Coronary artery (tissue), 2 donors: ENCODE measurements around the gene IMPA2.

Source experiments
- DNase-seq: peaks from one replicate; pipeline ENCODE4 v3.0.0-alpha.2; 2017; ENCODE audit warnings: low spot score
- H3K27ac ChIP-seq, 2 donors: fragments of 200-600 bp; sonication (generic); one replicate each; pipeline ENCODE4 v1.5.1; 2016 to 2019
- H3K4me3 ChIP-seq: fragments of 200-600 bp; sonication (generic); 2 replicates; pipeline ENCODE4 v1.5.1; 2016; ENCODE audit warnings: mild to moderate bottlenecking, moderate library complexity
- CTCF ChIP-seq: fragments of 200-600 bp; sonication (generic); IDR thresholded peaks from one replicate; pipeline ENCODE4 v1.5.1; 2019; ENCODE audit warnings: antibody characterized with exemption

Gene IMPA2

GRCh38 chr18:12061685-12062084 lies 80.4 kb downstream of the IMPA2 start:
- no peak overlapping the region for H3K27ac ChIP-seq
- no peak for TF ChIP-seq CTCF

GRCh38 chr18:12062974-12063373 lies 81.7 kb downstream of the IMPA2 start:
- no peak for DNase-seq
- no peak overlapping the region for H3K27ac ChIP-seq
- TF ChIP-seq CTCF = no peak

More at GRCh38 chr18:12061685-12062084, 80.4 kb downstream of the IMPA2 start:
- no peak for DNase-seq
- H3K4me3 ChIP-seq = no peak overlapping the region

GRCh38 chr18:12064086-12064763 lies 82.9 kb downstream of the IMPA2 start:
- no peak for TF ChIP-seq CTCF
- no peak for DNase-seq
- no peak overlapping the region for H3K27ac ChIP-seq
- H3K4me3 ChIP-seq = no peak overlapping the region

More at GRCh38 chr18:12062974-12063373, 81.7 kb downstream of the IMPA2 start:
- H3K4me3 ChIP-seq = no peak overlapping the region

- no peak for TF ChIP-seq CTCF
- no peak overlapping the region for H3K4me3 ChIP-seq
- DNase-seq = no peak
- no peak overlapping the region for H3K27ac ChIP-seq
These were observed 84.1 kb downstream of the IMPA2 start for GRCh38 chr18:12065397-12065796.

- no peak overlapping the region for H3K27ac ChIP-seq
- DNase-seq = no peak
- H3K4me3 ChIP-seq = no peak overlapping the region
- TF ChIP-seq CTCF = no peak
These were observed 85.7 kb downstream of the IMPA2 start for GRCh38 chr18:12066910-12067511.

- DNase-seq = no peak
- TF ChIP-seq CTCF = no peak
These were observed 86.4 kb downstream of the IMPA2 start for GRCh38 chr18:12067671-12068070.

More at GRCh38 chr18:12067671-12068070, 86.4 kb downstream of the IMPA2 start:
- H3K27ac ChIP-seq = no peak overlapping the region
- H3K4me3 ChIP-seq = no peak overlapping the region
